ENCODE data around the gene CACNA2D1.

GRCh38 chr7:82266081-82266480, 177.5 kb downstream of the CACNA2D1 start:
- TF ChIP-seq POLR2A (IDR thresholded peaks at IDR 0.05) (no peak), CTCF (IDR thresholded peaks at IDR 0.05) (no peak)
